WTC11 (cell line): Measurements from ENCODE around the gene MAMDC2. TPM values are rescaled to one million over a fixed set of nuclear protein-coding genes. Genes with fewer than 3 reads are reported as not detected.

Source experiments
- ATAC-seq: fragments of 200-7000 bp; cut with Tn5 transposase; 2 replicates; pipeline ENCODE4 v1.10.0; 2021; ENCODE audit warnings: mild to moderate bottlenecking, moderate library complexity
- CTCF ChIA-PET: fragments of 300-600 bp; sonication (Branson Sonifier 250); formaldehyde crosslinking; loops from one replicate; lab custom pipeline; 2021; ENCODE audit warnings: antibody characterized with exemption; lab: Charles Lee
- POLR2A ChIA-PET: fragments of 350-600 bp; sonication (Branson Sonifier 250); formaldehyde crosslinking; loops from one replicate; lab custom pipeline; 2021; ENCODE audit warnings: antibody characterized with exemption; lab: Charles Lee
- DNase-seq: peaks from one replicate; pipeline ENCODE4 v3.0.0; 2021; ENCODE audit warnings: low spot score
- H3K27ac Mint-ChIP-seq: 2 replicates; pipeline ENCODE4 v1.8.0; 2021; ENCODE audit warnings: mixed read lengths
- H3K27me3 Mint-ChIP-seq: 2 replicates; pipeline ENCODE4 v1.8.0; 2021; ENCODE audit warnings: low read depth, mild to moderate bottlenecking, moderate library complexity, mixed read lengths
- H3K36me3 Mint-ChIP-seq: 2 replicates; pipeline ENCODE4 v1.8.0; 2021; ENCODE audit warnings: mixed read lengths
- H3K4me1 Mint-ChIP-seq: 2 replicates; pipeline ENCODE4 v1.8.0; 2022; ENCODE audit warnings: mixed read lengths
- H3K4me3 Mint-ChIP-seq: 2 replicates; pipeline ENCODE4 v1.8.0; 2021; ENCODE audit warnings: mild to moderate bottlenecking, moderate library complexity, mixed read lengths
- H3K9me3 Mint-ChIP-seq: 2 replicates; pipeline ENCODE4 v1.8.0; 2021; ENCODE audit warnings: mixed read lengths
- AR ChIP-seq: fragments of 250-450 bp; sonication (Bioruptor Pico); IDR thresholded peaks from 2 replicates; pipeline ENCODE4 v1.9.0; 2021; ENCODE audit warnings: mild to moderate bottlenecking
- CBFB ChIP-seq: sonication (generic); formaldehyde crosslinking; IDR thresholded peaks from 2 replicates; pipeline ENCODE4 v1.8.1; 2022; ENCODE audit warnings: mild to moderate bottlenecking, low read depth, missing genetic modification reagents
- CREM ChIP-seq: sonication (generic); formaldehyde crosslinking; IDR thresholded peaks from 2 replicates; pipeline ENCODE4 v1.8.1; 2022; ENCODE audit warnings: mild to moderate bottlenecking, missing genetic modification reagents, moderate library complexity
- FOXJ3 ChIP-seq: sonication (generic); formaldehyde crosslinking; IDR thresholded peaks from 2 replicates; pipeline ENCODE4 v1.9.0; 2021; ENCODE audit warnings: missing genetic modification reagents, mild to moderate bottlenecking, borderline replicate concordance
- GABPB1 ChIP-seq: sonication (generic); formaldehyde crosslinking; IDR thresholded peaks from 2 replicates; pipeline ENCODE4 v1.8.1; 2023; ENCODE audit warnings: mild to moderate bottlenecking, missing genetic modification reagents
- GRHL2 ChIP-seq: fragments of 250-450 bp; sonication (Bioruptor Pico); IDR thresholded peaks from 2 replicates; pipeline ENCODE4 v1.8.0; 2022; ENCODE audit warnings: mild to moderate bottlenecking, moderate library complexity; ENCODE audit not compliant: insufficient replicate concordance, severe bottlenecking
- HMGXB4 ChIP-seq: sonication (generic); formaldehyde crosslinking; IDR thresholded peaks from 2 replicates; pipeline ENCODE4 v1.8.1; 2023; ENCODE audit warnings: mild to moderate bottlenecking, moderate library complexity, missing genetic modification reagents
- KAT7 ChIP-seq: sonication (generic); formaldehyde crosslinking; IDR thresholded peaks from 2 replicates; pipeline ENCODE4 v1.8.1; 2023; ENCODE audit warnings: missing genetic modification reagents, mild to moderate bottlenecking, borderline replicate concordance
- MYBL2 ChIP-seq: sonication (generic); formaldehyde crosslinking; IDR thresholded peaks from 2 replicates; pipeline ENCODE4 v1.8.1; 2023; ENCODE audit warnings: mild to moderate bottlenecking, moderate library complexity, missing genetic modification reagents
- NR1H2 ChIP-seq: sonication (generic); formaldehyde crosslinking; IDR thresholded peaks from 2 replicates; pipeline ENCODE4 v1.9.0; 2021; ENCODE audit warnings: mild to moderate bottlenecking, moderate library complexity, missing genetic modification reagents
- RELA ChIP-seq: sonication (generic); formaldehyde crosslinking; IDR thresholded peaks from 2 replicates; pipeline ENCODE4 v1.8.1; 2022; ENCODE audit warnings: missing genetic modification reagents, mild to moderate bottlenecking, borderline replicate concordance
- SOX15 ChIP-seq: fragments of 250-450 bp; sonication (Bioruptor Pico); IDR thresholded peaks from 2 replicates; pipeline ENCODE4 v1.9.0; 2021; ENCODE audit warnings: mild to moderate bottlenecking
- SP1 ChIP-seq: sonication (generic); formaldehyde crosslinking; conservative IDR thresholded peaks from 2 replicates; pipeline ENCODE4 v1.8.1; 2022; ENCODE audit warnings: missing genetic modification reagents
- TEAD4 ChIP-seq: sonication (generic); formaldehyde crosslinking; IDR thresholded peaks from 2 replicates; pipeline ENCODE4 v1.8.0; 2022; ENCODE audit warnings: mild to moderate bottlenecking, missing genetic modification reagents
- ZMAT4 ChIP-seq: fragments of 250-450 bp; sonication (Bioruptor Pico); IDR thresholded peaks from 2 replicates; pipeline ENCODE4 v1.9.0; 2021; ENCODE audit warnings: mild to moderate bottlenecking
- ZNF281 ChIP-seq: sonication (generic); formaldehyde crosslinking; IDR thresholded peaks from 2 replicates; pipeline ENCODE4 v1.8.0; 2023; ENCODE audit warnings: mild to moderate bottlenecking, missing genetic modification reagents
- ZNF671 ChIP-seq: fragments of 250-450 bp; sonication (Bioruptor Pico); IDR thresholded peaks from 2 replicates; pipeline ENCODE4 v1.8.0; 2021; ENCODE audit warnings: mild to moderate bottlenecking
- total RNA-seq: library from RNA; stranded (reverse); gene quantifications from 3 replicates; pipeline ENCODE4 v1.2.3, GENCODE V29; 2021
- TF ChIP-seq, protein P1 (sequence below): fragments of 200-600 bp; IDR thresholded peaks from 2 replicates; pipeline ENCODE4 v1.8.0; 2022; ENCODE audit warnings: antibody characterized with exemption
- TF ChIP-seq, protein P2 (sequence below): sonication (generic); formaldehyde crosslinking; IDR thresholded peaks from 2 replicates; pipeline ENCODE4 v1.8.0; 2022; ENCODE audit warnings: mild to moderate bottlenecking, missing genetic modification reagents
- TF ChIP-seq, protein P3 (sequence below): sonication (generic); formaldehyde crosslinking; conservative IDR thresholded peaks from 2 replicates; pipeline ENCODE4 v1.8.1; 2023; ENCODE audit warnings: mild to moderate bottlenecking, low read depth, missing genetic modification reagents, moderate library complexity
- TF ChIP-seq, protein P4 (sequence below): sonication (generic); formaldehyde crosslinking; IDR thresholded peaks from 2 replicates; pipeline ENCODE4 v1.8.1; 2022; ENCODE audit warnings: mild to moderate bottlenecking, missing genetic modification reagents, moderate library complexity, borderline replicate concordance

The MAMDC2 gene
- total RNA-seq, 1 experiment from 2014 or later: 6.0 TPM

- no peak for TF ChIP-seq AR (CRISPR knock-in tag)
Measured at GRCh38 chr9:69997524-69997923, 46.1 kb upstream of the MAMDC2 start (continued).

DNA sequence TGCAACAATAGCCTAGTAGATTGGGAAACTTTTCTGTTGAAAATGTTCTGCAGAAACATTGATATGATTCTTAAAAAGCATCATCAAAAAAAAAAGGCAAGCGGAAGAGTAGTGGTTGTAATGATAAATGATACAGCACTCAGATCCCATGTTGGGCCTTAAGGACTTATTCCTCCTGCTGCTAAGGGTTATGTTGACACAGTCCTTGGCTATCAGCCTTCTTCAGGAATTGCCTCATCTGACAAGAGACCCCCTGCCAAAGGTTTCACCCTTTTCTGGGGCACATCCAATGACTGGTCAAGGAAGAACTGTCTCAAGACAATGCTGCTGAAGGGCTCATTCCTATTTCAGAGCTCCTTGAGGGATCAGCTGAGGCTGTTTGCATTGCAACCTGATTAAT lies 44.3 kb upstream of the MAMDC2 start:
- TF ChIP-seq NR1H2 (CRISPR knock-in tag): no peak
- TF ChIP-seq SP1 (CRISPR knock-in tag): no peak
- TF ChIP-seq FOXJ3 (CRISPR knock-in tag): no peak
- TF ChIP-seq ZNF281 (CRISPR knock-in tag): no peak
- no peak for TF ChIP-seq ZNF671
- TF ChIP-seq, protein P1, sequence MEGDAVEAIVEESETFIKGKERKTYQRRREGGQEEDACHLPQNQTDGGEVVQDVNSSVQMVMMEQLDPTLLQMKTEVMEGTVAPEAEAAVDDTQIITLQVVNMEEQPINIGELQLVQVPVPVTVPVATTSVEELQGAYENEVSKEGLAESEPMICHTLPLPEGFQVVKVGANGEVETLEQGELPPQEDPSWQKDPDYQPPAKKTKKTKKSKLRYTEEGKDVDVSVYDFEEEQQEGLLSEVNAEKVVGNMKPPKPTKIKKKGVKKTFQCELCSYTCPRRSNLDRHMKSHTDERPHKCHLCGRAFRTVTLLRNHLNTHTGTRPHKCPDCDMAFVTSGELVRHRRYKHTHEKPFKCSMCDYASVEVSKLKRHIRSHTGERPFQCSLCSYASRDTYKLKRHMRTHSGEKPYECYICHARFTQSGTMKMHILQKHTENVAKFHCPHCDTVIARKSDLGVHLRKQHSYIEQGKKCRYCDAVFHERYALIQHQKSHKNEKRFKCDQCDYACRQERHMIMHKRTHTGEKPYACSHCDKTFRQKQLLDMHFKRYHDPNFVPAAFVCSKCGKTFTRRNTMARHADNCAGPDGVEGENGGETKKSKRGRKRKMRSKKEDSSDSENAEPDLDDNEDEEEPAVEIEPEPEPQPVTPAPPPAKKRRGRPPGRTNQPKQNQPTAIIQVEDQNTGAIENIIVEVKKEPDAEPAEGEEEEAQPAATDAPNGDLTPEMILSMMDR: no peak
- TF ChIP-seq KAT7 (CRISPR knock-in tag): no peak
- TF ChIP-seq CREM (CRISPR knock-in tag): no peak
- TF ChIP-seq MYBL2: no peak
- TF ChIP-seq CBFB: no peak
- TF ChIP-seq ZMAT4 (CRISPR knock-in tag): no peak
- TF ChIP-seq SOX15 (CRISPR knock-in tag): no peak
- TF ChIP-seq, protein P2, sequence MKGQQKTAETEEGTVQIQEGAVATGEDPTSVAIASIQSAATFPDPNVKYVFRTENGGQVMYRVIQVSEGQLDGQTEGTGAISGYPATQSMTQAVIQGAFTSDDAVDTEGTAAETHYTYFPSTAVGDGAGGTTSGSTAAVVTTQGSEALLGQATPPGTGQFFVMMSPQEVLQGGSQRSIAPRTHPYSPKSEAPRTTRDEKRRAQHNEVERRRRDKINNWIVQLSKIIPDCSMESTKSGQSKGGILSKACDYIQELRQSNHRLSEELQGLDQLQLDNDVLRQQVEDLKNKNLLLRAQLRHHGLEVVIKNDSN (CRISPR knock-in tag): no peak
- no peak for TF ChIP-seq TEAD4 (CRISPR knock-in tag)
- TF ChIP-seq, protein P3, sequence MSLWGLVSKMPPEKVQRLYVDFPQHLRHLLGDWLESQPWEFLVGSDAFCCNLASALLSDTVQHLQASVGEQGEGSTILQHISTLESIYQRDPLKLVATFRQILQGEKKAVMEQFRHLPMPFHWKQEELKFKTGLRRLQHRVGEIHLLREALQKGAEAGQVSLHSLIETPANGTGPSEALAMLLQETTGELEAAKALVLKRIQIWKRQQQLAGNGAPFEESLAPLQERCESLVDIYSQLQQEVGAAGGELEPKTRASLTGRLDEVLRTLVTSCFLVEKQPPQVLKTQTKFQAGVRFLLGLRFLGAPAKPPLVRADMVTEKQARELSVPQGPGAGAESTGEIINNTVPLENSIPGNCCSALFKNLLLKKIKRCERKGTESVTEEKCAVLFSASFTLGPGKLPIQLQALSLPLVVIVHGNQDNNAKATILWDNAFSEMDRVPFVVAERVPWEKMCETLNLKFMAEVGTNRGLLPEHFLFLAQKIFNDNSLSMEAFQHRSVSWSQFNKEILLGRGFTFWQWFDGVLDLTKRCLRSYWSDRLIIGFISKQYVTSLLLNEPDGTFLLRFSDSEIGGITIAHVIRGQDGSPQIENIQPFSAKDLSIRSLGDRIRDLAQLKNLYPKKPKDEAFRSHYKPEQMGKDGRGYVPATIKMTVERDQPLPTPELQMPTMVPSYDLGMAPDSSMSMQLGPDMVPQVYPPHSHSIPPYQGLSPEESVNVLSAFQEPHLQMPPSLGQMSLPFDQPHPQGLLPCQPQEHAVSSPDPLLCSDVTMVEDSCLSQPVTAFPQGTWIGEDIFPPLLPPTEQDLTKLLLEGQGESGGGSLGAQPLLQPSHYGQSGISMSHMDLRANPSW (CRISPR knock-in tag): no peak
- no peak for TF ChIP-seq GRHL2
- TF ChIP-seq GABPB1: no peak
- TF ChIP-seq, protein P4, sequence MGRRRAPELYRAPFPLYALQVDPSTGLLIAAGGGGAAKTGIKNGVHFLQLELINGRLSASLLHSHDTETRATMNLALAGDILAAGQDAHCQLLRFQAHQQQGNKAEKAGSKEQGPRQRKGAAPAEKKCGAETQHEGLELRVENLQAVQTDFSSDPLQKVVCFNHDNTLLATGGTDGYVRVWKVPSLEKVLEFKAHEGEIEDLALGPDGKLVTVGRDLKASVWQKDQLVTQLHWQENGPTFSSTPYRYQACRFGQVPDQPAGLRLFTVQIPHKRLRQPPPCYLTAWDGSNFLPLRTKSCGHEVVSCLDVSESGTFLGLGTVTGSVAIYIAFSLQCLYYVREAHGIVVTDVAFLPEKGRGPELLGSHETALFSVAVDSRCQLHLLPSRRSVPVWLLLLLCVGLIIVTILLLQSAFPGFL (CRISPR knock-in tag): no peak
- TF ChIP-seq HMGXB4: no peak
- TF ChIP-seq RELA (CRISPR knock-in tag): no peak
- TF ChIP-seq, all 79 proteins: peak for 0
- DNase-seq (no peak), ATAC-seq (no peak)
- CTCF ChIA-PET: interaction anchor here (4.6 kb wide), 1 partner anchor 112 kb away, joined by 24 read pairs; no protein-coding TSS in a partner anchor
- POLR2A ChIA-PET: no interaction called here
- H3K36me3 Mint-ChIP-seq: no peaks in the 10 kb centered on the region
- H3K4me3 Mint-ChIP-seq: no peak overlapping the region
- H3K27ac Mint-ChIP-seq: no peak overlapping the region
- H3K4me1 Mint-ChIP-seq: peaks cover 24% of the 10 kb centered on the region
- no peaks in the 10 kb centered on the region for H3K27me3 Mint-ChIP-seq
- peaks cover 10% of the 10 kb centered on the region for H3K9me3 Mint-ChIP-seq
